Mesenchymal stem cell (in vitro differentiated cells and primary cell): Measurements from ENCODE around the gene LMLN.
A peak's percentile ranks its signal among the peaks of the same experiment; 100 is the strongest.

ENCODE experiments used
- DNase-seq: peaks from one replicate; pipeline ENCODE4 v3.0.0-alpha.2; 2013
- H2AFZ ChIP-seq: one replicate; pipeline ENCODE4 v1.6.1; 2013; ENCODE audit warnings: low read depth, mild to moderate bottlenecking, control low read depth, inconsistent platforms, low read length, moderate library complexity
- H2AK5ac ChIP-seq: 2 replicates; pipeline ENCODE4 v1.6.1; 2013; ENCODE audit warnings: low read length, moderate library complexity, mild to moderate bottlenecking, inconsistent platforms; ENCODE audit not compliant: severe bottlenecking
- H2BK120ac ChIP-seq: one replicate; pipeline ENCODE4 v1.6.1; 2013; ENCODE audit warnings: low read depth, mild to moderate bottlenecking, inconsistent platforms, low read length, moderate library complexity
- H2BK12ac ChIP-seq, 2 experiments: one replicate each; pipeline ENCODE4 v1.6.1; 2013; ENCODE audit warnings: inconsistent platforms in 2 of 2, low read length in 2 of 2, mild to moderate bottlenecking in 2 of 2, moderate library complexity in 2 of 2, control low read depth in 1 of 2
- H2BK15ac ChIP-seq: one replicate; pipeline ENCODE4 v1.6.1; 2013; ENCODE audit warnings: mild to moderate bottlenecking, low read depth, inconsistent platforms; ENCODE audit not compliant: poor library complexity, severe bottlenecking
- H2BK5ac ChIP-seq: 2 replicates; pipeline ENCODE4 v1.6.1; 2013; ENCODE audit warnings: low read depth, mild to moderate bottlenecking, low read length, control low read depth, inconsistent platforms; ENCODE audit not compliant: poor library complexity, severe bottlenecking
- H3K14ac ChIP-seq, 2 experiments: one replicate each; pipeline ENCODE4 v1.6.1; 2013; ENCODE audit warnings: inconsistent platforms in 2 of 2, low read length in 2 of 2, control low read depth in 1 of 2, mild to moderate bottlenecking in 1 of 2, moderate library complexity in 1 of 2
- H3K18ac ChIP-seq, 2 experiments: one replicate each; pipeline ENCODE4 v1.6.1; 2013; ENCODE audit warnings: inconsistent platforms in 2 of 2, low read length in 2 of 2, control low read depth in 1 of 2, low read depth in 1 of 2, mild to moderate bottlenecking in 1 of 2
- H3K23ac ChIP-seq, 2 experiments: one replicate each; pipeline ENCODE4 v1.6.1; 2013; ENCODE audit warnings: inconsistent platforms in 2 of 2, low read length in 2 of 2, mild to moderate bottlenecking in 2 of 2, moderate library complexity in 2 of 2, control low read depth in 1 of 2
- H3K27ac ChIP-seq: 2 replicates; pipeline ENCODE4 v1.5.1; 2013; ENCODE audit warnings: mild to moderate bottlenecking, moderate library complexity, low read length, control low read depth, inconsistent platforms; ENCODE audit not compliant: poor library complexity, severe bottlenecking
- H3K27me3 ChIP-seq, 2 experiments: 2 replicates each; pipeline versions ENCODE4 v1.6.1 to v1.7.0; 2013; ENCODE audit warnings: low read length in 2 of 2, mild to moderate bottlenecking in 2 of 2, moderate library complexity in 2 of 2, control low read depth in 1 of 2, inconsistent platforms in 1 of 2; ENCODE audit not compliant: control insufficient read depth in 1 of 2, insufficient read depth in 1 of 2
- H3K36me3 ChIP-seq, 2 experiments: 2 replicates each; pipeline versions ENCODE4 v1.6.1 to v1.7.0; 2013; ENCODE audit warnings: low read length in 2 of 2, control low read depth in 1 of 2, inconsistent platforms in 1 of 2, low read depth in 1 of 2, mild to moderate bottlenecking in 1 of 2; ENCODE audit not compliant: insufficient read depth in 2 of 2, control insufficient read depth in 1 of 2
- H3K4ac ChIP-seq, 2 experiments: one replicate each; pipeline ENCODE4 v1.6.1; 2013; ENCODE audit warnings: inconsistent platforms in 2 of 2, low read length in 2 of 2, mild to moderate bottlenecking in 2 of 2, moderate library complexity in 2 of 2, control low read depth in 1 of 2, low read depth in 1 of 2
- H3K4me1 ChIP-seq: 2 replicates; pipeline ENCODE4 v1.6.1; 2013; ENCODE audit warnings: low read depth, low read length, control low read depth; ENCODE audit not compliant: control insufficient read depth, insufficient read depth
- H3K4me2 ChIP-seq: 2 replicates; pipeline ENCODE4 v1.6.1; 2013; ENCODE audit warnings: low read length, mild to moderate bottlenecking, inconsistent platforms; ENCODE audit not compliant: poor library complexity, severe bottlenecking
- H3K4me3 ChIP-seq, 2 experiments: 2 replicates each; pipeline versions ENCODE4 v1.5.1 to v1.7.0; 2013; ENCODE audit warnings: low read length in 2 of 2, mild to moderate bottlenecking in 2 of 2, control low read depth in 1 of 2, low read depth in 1 of 2; ENCODE audit not compliant: insufficient read depth in 1 of 2
- H3K79me1 ChIP-seq: replicated peaks from 2 replicates; pipeline ENCODE4 v1.6.1; 2013; ENCODE audit warnings: mild to moderate bottlenecking, control low read depth, low read length, inconsistent platforms; ENCODE audit not compliant: poor library complexity, severe bottlenecking
- H3K9ac ChIP-seq: 2 replicates; pipeline ENCODE4 v1.7.0; 2013; ENCODE audit warnings: mild to moderate bottlenecking, low read length, moderate library complexity
- H3K9me3 ChIP-seq: 2 replicates; pipeline ENCODE4 v1.7.0; 2013; ENCODE audit warnings: mild to moderate bottlenecking, low read length; ENCODE audit not compliant: control insufficient read depth
- H4K8ac ChIP-seq: one replicate; pipeline ENCODE4 v1.6.1; 2013; ENCODE audit warnings: inconsistent platforms, mild to moderate bottlenecking, low read length, moderate library complexity
- H4K91ac ChIP-seq: one replicate; pipeline ENCODE4 v1.6.1; 2013; ENCODE audit warnings: mild to moderate bottlenecking, low read length, inconsistent platforms
- WGBS: methylation state at CpG from one replicate; pipeline ENCODE4 v1.1.7; 2013; ENCODE audit warnings: mixed read lengths; 5-methylcytosine and 5-hydroxymethylcytosine counted together

LMLN gene

GRCh38 chr3:198032039-198032936, 72.3 kb downstream of the LMLN start:
- no peak overlapping the region for H2BK5ac ChIP-seq
- no peak overlapping the region for H4K8ac ChIP-seq
- no peak overlapping the region for H3K4me2 ChIP-seq
- H3K18ac ChIP-seq: no peak overlapping the region
- H3K14ac ChIP-seq: no peak overlapping the region
- no peaks in the 10 kb centered on the region for H3K79me1 ChIP-seq
- peaks cover 1% of the 10 kb centered on the region for H3K4me1 ChIP-seq
- no peak for DNase-seq
- H3K27ac ChIP-seq: no peak overlapping the region
- H2AK5ac ChIP-seq: no peak overlapping the region
- H2BK12ac ChIP-seq: no peak overlapping the region
- H3K27me3 ChIP-seq: no peaks in the 10 kb centered on the region
- no peak overlapping the region for H4K91ac ChIP-seq
- H3K4ac ChIP-seq: no peak overlapping the region
- no peak overlapping the region for H3K4me3 ChIP-seq
- no peak overlapping the region for H2BK120ac ChIP-seq
- no peak overlapping the region for H2AFZ ChIP-seq
- H3K9ac ChIP-seq: no peak overlapping the region
- WGBS: 95% methylated on average over 17 of the region's 18 CpGs
- H2BK15ac ChIP-seq: no peak overlapping the region
- H3K23ac ChIP-seq: no peak overlapping the region
- peaks cover 3 to 16% of the 10 kb centered on the region in 2 experiments for H3K36me3 ChIP-seq
- no peaks in the 10 kb centered on the region for H3K9me3 ChIP-seq

- Histone ChIP-seq H2BK15ac (no peak overlapping the region), H3K9ac (no peak overlapping the region), H3K4me2 (no peak overlapping the region), H3K27me3 (no peaks in the 10 kb centered on the region), H2AFZ (no peak overlapping the region), H2BK5ac (no peak overlapping the region), H3K4me3 (no peak overlapping the region), H3K27ac (no peak overlapping the region), H3K4ac (no peak overlapping the region), H3K79me1 (no peaks in the 10 kb centered on the region), H4K8ac (peak overlapping the region; percentile 5), H3K36me3 (peaks cover 5 to 15% of the 10 kb centered on the region in 2 experiments), H3K23ac (no peak overlapping the region), H2AK5ac (no peak overlapping the region), H4K91ac (no peak overlapping the region), H2BK120ac (no peak overlapping the region), H3K18ac (no peak overlapping the region), H2BK12ac (no peak overlapping the region), H3K9me3 (no peaks in the 10 kb centered on the region), H3K4me1 (no peaks in the 10 kb centered on the region), H3K14ac (peak overlapping the region in 1 of 2 experiments; percentile 19)
- 88% methylated on average over 9 of the region's 9 CpGs for WGBS
- no peak for DNase-seq
These were observed 83.1 kb downstream of the LMLN start for GRCh38 chr3:198043119-198043518.

DNA sequence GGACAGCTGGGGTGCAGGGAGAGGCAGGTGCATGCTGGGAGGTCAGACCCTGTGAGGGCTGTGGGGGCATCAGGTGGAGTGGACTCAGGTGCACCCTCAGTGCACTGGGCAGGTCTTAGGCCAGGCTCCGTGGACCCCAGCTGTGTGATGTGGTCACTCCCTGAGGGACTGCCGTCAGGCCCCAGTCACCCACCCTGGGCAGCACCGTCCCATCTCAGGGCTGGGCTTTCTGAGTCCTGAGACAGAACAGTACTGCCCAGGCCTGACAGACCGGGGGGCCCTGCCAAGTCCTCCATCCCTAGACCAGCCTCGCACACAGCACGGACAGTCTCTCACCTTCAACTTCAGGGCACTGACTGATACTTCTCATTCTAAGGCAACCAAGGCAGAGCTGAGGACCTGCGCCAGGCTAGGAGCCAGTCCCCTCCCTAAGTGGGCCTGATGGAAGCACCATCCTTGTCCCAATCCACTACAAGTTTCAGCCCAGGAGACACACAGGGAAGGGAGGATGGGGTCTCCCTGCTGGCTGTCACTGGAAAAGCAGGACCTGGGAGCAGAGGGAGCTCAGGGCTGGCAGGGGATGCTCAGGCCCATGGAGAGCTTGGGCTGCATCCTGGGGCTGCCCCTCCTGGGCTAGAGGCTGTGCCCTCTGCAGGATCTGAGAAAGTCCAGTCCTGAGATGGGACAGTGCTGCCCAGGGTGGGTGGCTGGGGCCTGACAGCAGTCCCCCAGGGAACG, 86.3 kb downstream of the LMLN start:
- WGBS: 94% methylated on average over 8 of the region's 8 CpGs
- no peak for DNase-seq

GRCh38 chr3:198048445-198048844, 88.4 kb downstream of the LMLN start:
- Histone ChIP-seq H3K79me1 (no peaks in the 10 kb centered on the region), H3K18ac (no peak overlapping the region), H3K4me2 (no peak overlapping the region), H3K27ac (no peak overlapping the region), H3K14ac (no peak overlapping the region), H2BK15ac (no peak overlapping the region), H3K36me3 (no peaks in the 10 kb centered on the region), H2AFZ (no peak overlapping the region), H2BK12ac (no peak overlapping the region), H2AK5ac (no peak overlapping the region), H3K9ac (no peak overlapping the region), H4K91ac (no peak overlapping the region), H3K9me3 (no peaks in the 10 kb centered on the region), H3K4ac (no peak overlapping the region), H3K4me1 (no peaks in the 10 kb centered on the region), H2BK5ac (no peak overlapping the region), H4K8ac (no peak overlapping the region), H3K4me3 (no peak overlapping the region), H3K23ac (no peak overlapping the region), H3K27me3 (peaks cover 0 to 3% of the 10 kb centered on the region in 2 experiments), H2BK120ac (no peak overlapping the region)
- no peak for DNase-seq

More for the DNA sequence above, 86.3 kb downstream of the LMLN start:
- Histone ChIP-seq H3K27me3 (peaks cover 0 to 3% of the 10 kb centered on the region in 2 experiments), H3K79me1 (no peaks in the 10 kb centered on the region), H3K9ac (no peak overlapping the region), H2BK120ac (no peak overlapping the region), H3K9me3 (no peaks in the 10 kb centered on the region), H3K18ac (no peak overlapping the region), H3K4me1 (no peaks in the 10 kb centered on the region), H3K36me3 (no peaks in the 10 kb centered on the region), H3K4me2 (no peak overlapping the region), H3K23ac (no peak overlapping the region), H3K4ac (no peak overlapping the region), H2AFZ (no peak overlapping the region), H3K4me3 (no peak overlapping the region), H3K27ac (no peak overlapping the region), H2BK15ac (no peak overlapping the region), H2AK5ac (no peak overlapping the region), H4K91ac (no peak overlapping the region), H4K8ac (no peak overlapping the region), H3K14ac (no peak overlapping the region), H2BK5ac (no peak overlapping the region), H2BK12ac (no peak overlapping the region)
